ENCODE measurements around the gene PTPRD. TPM values are rescaled to one million over a fixed set of nuclear protein-coding genes. Genes with fewer than 3 reads are reported as not detected.

PTPRD gene
- total RNA-seq, 1 experiment from 2014 or later: 69.6 TPM

DNA sequence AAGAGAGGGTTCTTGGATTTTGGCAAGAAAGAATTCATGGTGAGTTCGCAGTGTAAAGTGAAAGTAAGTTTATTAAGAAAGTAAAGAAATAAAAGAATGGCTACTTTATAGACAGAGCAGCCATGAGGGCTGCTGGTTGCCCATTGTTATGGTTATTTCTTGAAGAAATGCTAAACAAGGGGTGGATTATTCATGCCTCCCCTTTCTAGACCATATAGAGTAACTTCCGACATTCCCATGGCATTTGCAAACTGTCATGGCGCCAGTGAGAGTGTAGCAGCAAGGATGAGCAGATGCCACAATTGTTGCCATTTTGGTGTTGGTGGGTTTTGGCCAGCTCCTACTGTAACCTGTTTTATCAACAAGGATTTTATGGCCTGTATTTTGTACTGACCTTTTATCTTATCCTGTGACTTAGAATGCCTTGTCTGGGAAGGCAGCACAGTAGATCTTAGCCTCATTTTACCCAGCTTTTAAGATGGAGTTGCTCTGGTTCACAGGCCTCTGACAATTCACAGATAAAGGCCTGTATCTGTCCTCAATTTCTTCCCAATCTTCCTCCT is 1787.1 kb downstream of the PTPRD start:
- TF ChIP-seq, protein P1, sequence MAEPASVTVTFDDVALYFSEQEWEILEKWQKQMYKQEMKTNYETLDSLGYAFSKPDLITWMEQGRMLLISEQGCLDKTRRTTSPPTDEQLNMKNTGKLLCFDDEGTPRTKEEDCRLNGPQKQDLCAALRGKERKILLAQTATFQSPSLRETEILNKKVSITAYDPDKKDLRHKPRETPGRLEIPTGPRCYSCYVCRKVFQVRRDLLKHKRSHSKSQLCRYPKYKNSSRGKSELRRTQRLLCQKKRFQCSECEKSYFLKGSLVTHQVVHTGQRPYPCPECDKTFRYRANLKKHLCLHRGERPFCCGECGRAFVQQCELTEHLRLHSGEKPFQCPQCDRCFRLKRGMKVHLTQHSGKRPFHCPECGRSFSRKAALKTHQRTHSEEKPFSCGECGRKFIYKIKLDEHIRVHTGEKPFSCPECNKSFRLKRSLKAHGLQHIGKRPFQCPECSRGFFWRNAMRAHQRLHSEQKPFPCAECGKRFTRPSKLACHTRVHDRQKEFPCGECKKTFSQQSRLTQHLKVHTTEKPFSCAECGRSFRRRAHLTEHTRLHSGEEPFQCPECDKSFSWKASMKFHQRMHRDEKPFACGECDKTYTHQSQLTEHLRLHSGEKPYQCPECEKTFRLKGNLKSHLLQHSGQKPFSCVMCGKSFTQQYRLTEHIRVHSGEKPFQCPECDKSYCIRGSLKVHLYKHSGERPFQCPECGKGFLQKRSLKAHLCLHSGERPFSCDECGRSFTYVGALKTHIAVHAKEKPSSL (CRISPR knock-in tag; conservative IDR thresholded peaks at IDR 0.05): 0 out of 2 replicates have a peak, but pooled peaks have one; percentile 29
- no peak for TF ChIP-seq NR2C2 (CRISPR knock-in tag; IDR thresholded peaks at IDR 0.05)
- H3K4me1 Mint-ChIP-seq: peaks cover 47% of the 10 kb centered on the region
- peaks cover 3% of the 10 kb centered on the region; the same call in 1 of the 2 replicates for H3K9me3 Mint-ChIP-seq
- no peak overlapping the region for H3K4me3 Mint-ChIP-seq
- ATAC-seq (peak; percentile 68), DNase-seq (ENCODE audit: low spot score) (no peak)
- H3K27ac Mint-ChIP-seq: peak overlapping the region; percentile 95
- ChIA-PET CTCF (no interaction called here), POLR2A (no interaction called here)
- no peaks in the 10 kb centered on the region for H3K36me3 Mint-ChIP-seq
- H3K27me3 Mint-ChIP-seq (ENCODE audit: low read depth): no peaks in the 10 kb centered on the region

DNA sequence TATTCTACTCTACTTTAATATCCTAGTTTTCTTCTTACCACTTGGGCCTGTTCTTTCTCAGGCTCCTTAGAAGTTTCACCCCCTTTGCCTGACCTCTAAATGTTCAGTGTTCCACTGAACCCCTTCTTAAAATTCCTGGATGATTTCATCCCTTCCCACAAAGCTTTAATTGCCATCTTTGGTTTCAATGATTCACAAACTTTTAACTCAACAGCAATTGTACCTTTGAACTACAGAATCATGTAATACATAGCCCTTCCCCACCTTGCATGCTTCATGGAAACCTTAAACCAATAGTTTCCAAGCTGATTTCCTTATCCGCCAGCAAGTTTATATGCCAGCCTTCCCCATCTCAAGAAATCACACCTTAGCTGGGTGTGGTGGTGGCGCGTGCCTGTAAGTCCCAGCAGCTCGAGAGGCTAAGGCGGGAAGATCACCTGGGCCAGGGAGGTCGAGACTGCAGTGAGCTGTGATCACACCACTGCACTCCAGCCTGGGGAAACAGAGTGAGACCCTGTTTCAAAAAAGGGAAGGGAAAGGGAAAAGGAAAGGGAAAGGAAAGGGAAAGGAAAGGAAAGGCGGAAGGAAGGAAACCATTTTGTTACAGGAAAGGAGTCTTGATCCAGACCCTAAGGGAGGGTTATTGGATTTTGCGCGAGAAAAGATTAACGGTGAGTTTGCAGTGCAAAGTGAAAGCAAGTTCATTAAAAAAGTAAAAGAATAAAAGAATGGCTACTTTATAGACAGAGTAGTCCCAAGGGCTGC is 1789.5 kb downstream of the PTPRD start:
- H3K27me3 Mint-ChIP-seq (ENCODE audit: low read depth): no peaks in the 10 kb centered on the region
- POLR2A ChIA-PET: no interaction called here
- CTCF ChIA-PET: no interaction called here
- TF ChIP-seq ELF4 (CRISPR knock-in tag; IDR thresholded peaks at IDR 0.05; ENCODE audit: low read depth) (no peak), RORB (CRISPR knock-in tag; IDR thresholded peaks at IDR 0.05) (no peak)
- no peak overlapping the region for H3K4me3 Mint-ChIP-seq
- H3K36me3 Mint-ChIP-seq: no peaks in the 10 kb centered on the region
- peaks cover 47% of the 10 kb centered on the region for H3K4me1 Mint-ChIP-seq
- no peak for DNase-seq (ENCODE audit: low spot score)
- H3K27ac Mint-ChIP-seq: peak overlapping the region; percentile 26; the same call in 1 of the 2 replicates
- H3K9me3 Mint-ChIP-seq: peaks cover 3% of the 10 kb centered on the region; the same call in 1 of the 2 replicates
- no peak for ATAC-seq

DNA sequence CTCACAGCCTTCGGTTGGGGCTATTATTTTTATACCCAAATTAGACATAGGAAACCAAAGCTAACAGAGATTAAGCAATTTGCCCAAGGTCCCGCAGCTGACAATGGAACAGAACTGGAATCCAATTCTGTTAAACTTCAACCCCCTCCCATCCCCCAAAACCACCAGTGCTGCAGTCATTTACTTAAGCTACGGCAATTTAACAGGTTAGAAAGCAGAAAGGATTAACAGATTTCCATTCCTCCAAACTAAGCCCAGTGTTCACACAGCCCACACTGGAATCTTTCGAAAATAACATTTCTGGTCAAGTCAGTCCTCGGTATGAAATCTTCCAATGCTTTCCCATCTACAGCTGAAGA is 1790.2 kb downstream of the PTPRD start:
- Mint-ChIP-seq H3K27me3 (ENCODE audit: low read depth) (no peaks in the 10 kb centered on the region), H3K36me3 (no peaks in the 10 kb centered on the region), H3K4me1 (peaks cover 47% of the 10 kb centered on the region), H3K9me3 (peaks cover 3% of the 10 kb centered on the region; the same call in 1 of the 2 replicates), H3K4me3 (no peak overlapping the region), H3K27ac (no peak overlapping the region)
- POLR2A ChIA-PET: no interaction called here
- DNase-seq (ENCODE audit: low spot score) (no peak), ATAC-seq (no peak)
- CTCF ChIA-PET: no interaction called here
- TF ChIP-seq ZNF232 (CRISPR knock-in tag; IDR thresholded peaks at IDR 0.05): no peak
- TF ChIP-seq MYBL2 (CRISPR knock-in tag; IDR thresholded peaks at IDR 0.05): no peak
- no peak for TF ChIP-seq ESRRA (CRISPR knock-in tag; IDR thresholded peaks at IDR 0.05; ENCODE audit: borderline replicate concordance)
- no peak for TF ChIP-seq OVOL2 (CRISPR knock-in tag; IDR thresholded peaks at IDR 0.05; ENCODE audit: borderline replicate concordance)
- TF ChIP-seq, protein P2, sequence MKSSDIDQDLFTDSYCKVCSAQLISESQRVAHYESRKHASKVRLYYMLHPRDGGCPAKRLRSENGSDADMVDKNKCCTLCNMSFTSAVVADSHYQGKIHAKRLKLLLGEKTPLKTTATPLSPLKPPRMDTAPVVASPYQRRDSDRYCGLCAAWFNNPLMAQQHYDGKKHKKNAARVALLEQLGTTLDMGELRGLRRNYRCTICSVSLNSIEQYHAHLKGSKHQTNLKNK (CRISPR knock-in tag; IDR thresholded peaks at IDR 0.05): no peak
- TF ChIP-seq, protein P3, sequence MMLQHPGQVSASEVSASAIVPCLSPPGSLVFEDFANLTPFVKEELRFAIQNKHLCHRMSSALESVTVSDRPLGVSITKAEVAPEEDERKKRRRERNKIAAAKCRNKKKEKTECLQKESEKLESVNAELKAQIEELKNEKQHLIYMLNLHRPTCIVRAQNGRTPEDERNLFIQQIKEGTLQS (CRISPR knock-in tag; conservative IDR thresholded peaks at IDR 0.05): no peak
- TF ChIP-seq, protein P4, sequence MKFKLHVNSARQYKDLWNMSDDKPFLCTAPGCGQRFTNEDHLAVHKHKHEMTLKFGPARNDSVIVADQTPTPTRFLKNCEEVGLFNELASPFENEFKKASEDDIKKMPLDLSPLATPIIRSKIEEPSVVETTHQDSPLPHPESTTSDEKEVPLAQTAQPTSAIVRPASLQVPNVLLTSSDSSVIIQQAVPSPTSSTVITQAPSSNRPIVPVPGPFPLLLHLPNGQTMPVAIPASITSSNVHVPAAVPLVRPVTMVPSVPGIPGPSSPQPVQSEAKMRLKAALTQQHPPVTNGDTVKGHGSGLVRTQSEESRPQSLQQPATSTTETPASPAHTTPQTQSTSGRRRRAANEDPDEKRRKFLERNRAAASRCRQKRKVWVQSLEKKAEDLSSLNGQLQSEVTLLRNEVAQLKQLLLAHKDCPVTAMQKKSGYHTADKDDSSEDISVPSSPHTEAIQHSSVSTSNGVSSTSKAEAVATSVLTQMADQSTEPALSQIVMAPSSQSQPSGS (CRISPR knock-in tag; IDR thresholded peaks at IDR 0.05; ENCODE audit: borderline replicate concordance, low read depth): no peak
- TF ChIP-seq SOX15 (CRISPR knock-in tag; IDR thresholded peaks at IDR 0.05): no peak
- no peak for TF ChIP-seq SMAD4 (CRISPR knock-in tag; IDR thresholded peaks at IDR 0.05)
- TF ChIP-seq, protein P5, sequence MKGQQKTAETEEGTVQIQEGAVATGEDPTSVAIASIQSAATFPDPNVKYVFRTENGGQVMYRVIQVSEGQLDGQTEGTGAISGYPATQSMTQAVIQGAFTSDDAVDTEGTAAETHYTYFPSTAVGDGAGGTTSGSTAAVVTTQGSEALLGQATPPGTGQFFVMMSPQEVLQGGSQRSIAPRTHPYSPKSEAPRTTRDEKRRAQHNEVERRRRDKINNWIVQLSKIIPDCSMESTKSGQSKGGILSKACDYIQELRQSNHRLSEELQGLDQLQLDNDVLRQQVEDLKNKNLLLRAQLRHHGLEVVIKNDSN (CRISPR knock-in tag; IDR thresholded peaks at IDR 0.05): no peak
